Fibroblast of lung (primary cell): ENCODE data around the gene CHML. TPM values are rescaled to one million over a fixed set of nuclear protein-coding genes. Genes with fewer than 3 reads are reported as not detected.

Experiments
- DNase-seq, 2 donors: peaks; one replicate each; pipeline versions ENCODE4 v3.0.0 to v3.0.0-alpha.2; 2010; ENCODE audit warnings: low read depth in 2 of 2
- H2AFZ ChIP-seq: 2 replicates; pipeline ENCODE4 v1.5.1; 2012; ENCODE audit warnings: low read length, control low read depth, inconsistent platforms
- H3K27ac ChIP-seq: 2 replicates; pipeline ENCODE4 v1.5.1; 2011; ENCODE audit warnings: low read length, control low read depth; ENCODE audit not compliant: insufficient read depth
- H3K27me3 ChIP-seq: 2 replicates; pipeline ENCODE4 v1.5.1; 2011; ENCODE audit warnings: mild to moderate bottlenecking, low read length; ENCODE audit not compliant: control insufficient read depth, insufficient read depth
- H3K36me3 ChIP-seq: 2 replicates; pipeline ENCODE4 v1.5.1; 2011; ENCODE audit warnings: low read length; ENCODE audit not compliant: control insufficient read depth, insufficient read depth
- H3K4me1 ChIP-seq: 2 replicates; pipeline ENCODE4 v1.5.1; 2011; ENCODE audit warnings: low read length; ENCODE audit not compliant: control insufficient read depth, insufficient read depth; ENCODE audit errors: extremely low read depth
- H3K4me2 ChIP-seq: 2 replicates; pipeline ENCODE4 v1.5.1; 2011; ENCODE audit warnings: low read length, control low read depth; ENCODE audit not compliant: insufficient read depth; ENCODE audit errors: extremely low read depth
- H3K4me3 ChIP-seq, 4 experiments: fragments of 200-600 bp in 1 of 4; sonication (generic) in 1 of 4; replicated peaks in 1 of 4; 2 replicates each; pipeline ENCODE4 v1.5.1; 2011 to 2016; ENCODE audit warnings: low read length in 4 of 4, low read depth in 3 of 4, mild to moderate bottlenecking in 3 of 4, control low read depth in 2 of 4, inconsistent platforms in 1 of 4, mixed read lengths in 1 of 4; ENCODE audit not compliant: insufficient read depth in 1 of 4; ENCODE audit errors: control extremely low read depth in 1 of 4
- H3K79me2 ChIP-seq: 2 replicates; pipeline ENCODE4 v1.5.1; 2012; ENCODE audit warnings: mild to moderate bottlenecking, low read length, inconsistent platforms; ENCODE audit not compliant: control insufficient read depth, insufficient read depth
- H3K9ac ChIP-seq: 2 replicates; pipeline ENCODE4 v1.5.1; 2011; ENCODE audit warnings: mild to moderate bottlenecking, low read length, control low read depth; ENCODE audit not compliant: insufficient read depth
- H3K9me3 ChIP-seq: 2 replicates; pipeline ENCODE4 v1.5.1; 2012; ENCODE audit warnings: low read depth, low read length; ENCODE audit not compliant: control insufficient read depth, insufficient read depth
- H4K20me1 ChIP-seq: 2 replicates; pipeline ENCODE4 v1.5.1; 2011; ENCODE audit warnings: low read length; ENCODE audit not compliant: control insufficient read depth, insufficient read depth; ENCODE audit errors: extremely low read depth
- EZH2 ChIP-seq: IDR thresholded peaks from 2 replicates; pipeline ENCODE4 v1.5.1; 2012; ENCODE audit warnings: low read length, control low read depth, mild to moderate bottlenecking; ENCODE audit errors: missing control alignments
- polyA plus RNA-seq, 2 donors: library from polyadenylated mRNA; depleted of rRNA in 1 of 2; stranded (reverse) in 1 of 2; unstranded in 1 of 2; fragments of >200 nt; gene quantifications; 2 replicates each; pipeline ENCODE4 v1.2.1, GENCODE V29; 2011 to 2012; ENCODE audit warnings: missing spikeins in 1 of 2
- total RNA-seq: library from RNA; depleted of rRNA; stranded (reverse); fragments of >200 nt; gene quantifications from 2 replicates; pipeline ENCODE4 v1.2.1, GENCODE V29; 2014
- TF ChIP-seq, protein P1 (sequence below), 2 donors: IDR thresholded peaks in 1 of 2; conservative IDR thresholded peaks in 1 of 2; 1 replicate in 1 of 2; 2 replicates in 1 of 2; pipeline ENCODE4 v1.5.1; 2011 to 2012; ENCODE audit warnings: low read length in 2 of 2, control low read depth in 1 of 2, inconsistent platforms in 1 of 2, low read depth in 1 of 2, mild to moderate bottlenecking in 1 of 2

Gene CHML
- total and polyA plus RNA-seq, 2 donors (not counting 1 experiment from before 2014, with no cell fraction given): 11.4 to 16.1 TPM

DNA sequence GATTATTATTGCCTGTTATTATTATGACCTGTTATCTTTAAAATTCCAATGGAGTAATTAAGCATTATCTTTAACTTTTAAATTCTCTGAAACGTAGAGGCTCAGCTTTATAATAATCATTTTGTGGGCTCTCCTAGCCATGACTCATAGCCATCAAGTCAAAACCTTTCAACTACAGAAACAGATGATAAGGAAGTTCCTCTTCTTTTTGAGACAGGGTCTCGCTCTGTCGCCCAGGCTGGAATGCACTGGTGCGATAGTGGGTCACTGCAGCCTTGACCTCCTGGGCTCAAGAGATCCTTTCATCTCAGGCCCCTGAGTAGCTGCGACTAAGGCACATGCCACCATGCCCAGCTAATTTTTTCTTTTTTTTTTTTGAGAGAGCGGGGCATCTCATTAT lies 43.5 kb downstream of the CHML start:
- Histone ChIP-seq H3K9ac (no peak overlapping the region), H3K27me3 (no peaks in the 10 kb centered on the region), H4K20me1 (no peaks in the 10 kb centered on the region), H3K4me2 (no peak overlapping the region), H2AFZ (no peak overlapping the region), H3K4me1 (peaks cover 4% of the 10 kb centered on the region), H3K36me3 (no peaks in the 10 kb centered on the region), H3K9me3 (no peaks in the 10 kb centered on the region), H3K4me3 (no peak overlapping the region), H3K27ac (no peak overlapping the region), H3K79me2 (no peaks in the 10 kb centered on the region)
- no peak for DNase-seq
- TF ChIP-seq EZH2: no peak
- TF ChIP-seq, protein P1, sequence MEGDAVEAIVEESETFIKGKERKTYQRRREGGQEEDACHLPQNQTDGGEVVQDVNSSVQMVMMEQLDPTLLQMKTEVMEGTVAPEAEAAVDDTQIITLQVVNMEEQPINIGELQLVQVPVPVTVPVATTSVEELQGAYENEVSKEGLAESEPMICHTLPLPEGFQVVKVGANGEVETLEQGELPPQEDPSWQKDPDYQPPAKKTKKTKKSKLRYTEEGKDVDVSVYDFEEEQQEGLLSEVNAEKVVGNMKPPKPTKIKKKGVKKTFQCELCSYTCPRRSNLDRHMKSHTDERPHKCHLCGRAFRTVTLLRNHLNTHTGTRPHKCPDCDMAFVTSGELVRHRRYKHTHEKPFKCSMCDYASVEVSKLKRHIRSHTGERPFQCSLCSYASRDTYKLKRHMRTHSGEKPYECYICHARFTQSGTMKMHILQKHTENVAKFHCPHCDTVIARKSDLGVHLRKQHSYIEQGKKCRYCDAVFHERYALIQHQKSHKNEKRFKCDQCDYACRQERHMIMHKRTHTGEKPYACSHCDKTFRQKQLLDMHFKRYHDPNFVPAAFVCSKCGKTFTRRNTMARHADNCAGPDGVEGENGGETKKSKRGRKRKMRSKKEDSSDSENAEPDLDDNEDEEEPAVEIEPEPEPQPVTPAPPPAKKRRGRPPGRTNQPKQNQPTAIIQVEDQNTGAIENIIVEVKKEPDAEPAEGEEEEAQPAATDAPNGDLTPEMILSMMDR (conservative IDR thresholded peaks at IDR 0.05 in 1 of 2, IDR thresholded peaks at IDR 0.05 in 1 of 2; ENCODE audit: low read depth in 1 of 2, low read length in 2 of 2): no peak

DNA sequence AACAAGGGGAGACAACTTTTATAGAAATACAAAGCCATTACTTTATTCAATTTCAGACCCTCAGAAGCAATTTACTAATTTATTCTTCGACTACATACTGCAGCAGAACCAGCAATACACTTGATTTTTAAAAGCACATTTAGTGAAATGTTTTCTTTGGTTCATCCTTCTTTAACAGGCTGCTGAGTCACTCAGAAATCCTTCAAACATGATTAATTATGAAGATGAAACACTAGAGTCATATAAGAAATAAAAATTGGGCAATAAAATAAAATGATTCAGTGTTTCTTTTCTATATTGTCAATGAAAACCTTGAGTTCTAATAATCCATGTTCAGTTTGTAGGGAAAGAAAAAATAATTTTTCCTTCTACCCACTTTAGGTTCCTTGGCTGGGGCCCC lies 47.0 kb downstream of the CHML start:
- Histone ChIP-seq H4K20me1 (no peaks in the 10 kb centered on the region), H3K79me2 (no peaks in the 10 kb centered on the region), H3K36me3 (no peaks in the 10 kb centered on the region), H3K27ac (no peak overlapping the region), H2AFZ (no peak overlapping the region), H3K9ac (no peak overlapping the region), H3K27me3 (no peaks in the 10 kb centered on the region), H3K9me3 (no peaks in the 10 kb centered on the region), H3K4me2 (no peak overlapping the region), H3K4me3 (no peak overlapping the region), H3K4me1 (peaks cover 4% of the 10 kb centered on the region)
- peak; percentile 27 to 42 for DNase-seq
- no peak for TF ChIP-seq EZH2
- TF ChIP-seq, protein P1 (conservative IDR thresholded peaks at IDR 0.05 in 1 of 2, IDR thresholded peaks at IDR 0.05 in 1 of 2; ENCODE audit: low read depth in 1 of 2, low read length in 2 of 2): no peak

DNA sequence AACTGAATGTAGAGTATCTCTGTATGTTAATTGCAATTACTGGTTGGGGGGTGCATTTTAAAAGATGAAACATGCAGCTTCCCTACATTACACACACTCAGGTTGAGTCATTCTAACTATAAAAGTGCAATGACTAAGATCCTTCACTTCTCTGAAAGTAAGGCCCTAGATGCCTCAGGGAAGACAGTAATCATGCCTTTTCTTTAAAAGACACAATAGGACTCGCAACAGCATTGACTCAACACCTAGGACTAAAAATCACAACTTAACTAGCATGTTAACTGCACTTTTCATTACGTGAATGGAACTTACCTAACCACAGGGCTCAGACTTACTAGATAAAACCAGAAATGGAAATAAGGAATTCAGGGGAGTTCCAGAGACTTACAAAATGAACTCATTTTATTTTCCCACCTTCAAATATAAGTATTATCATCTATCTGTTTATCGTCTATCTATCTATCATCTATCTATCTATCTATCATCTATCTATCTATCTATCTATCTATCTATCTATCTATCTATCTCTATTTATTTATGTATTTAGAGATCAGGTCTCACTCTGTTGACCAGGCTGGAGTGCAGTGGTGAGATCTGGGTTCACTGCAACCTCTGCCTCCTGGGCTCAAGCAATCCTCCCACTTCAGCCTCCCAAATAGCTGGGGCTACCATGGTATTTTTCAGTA lies 47.8 kb downstream of the CHML start:
- no peak overlapping the region for H3K4me3 ChIP-seq
- H3K36me3 ChIP-seq: no peaks in the 10 kb centered on the region
- no peak overlapping the region for H2AFZ ChIP-seq
- peaks cover 4% of the 10 kb centered on the region for H3K4me1 ChIP-seq
- H3K27ac ChIP-seq: no peak overlapping the region
- no peaks in the 10 kb centered on the region for H3K9me3 ChIP-seq
- no peaks in the 10 kb centered on the region for H4K20me1 ChIP-seq
- no peaks in the 10 kb centered on the region for H3K79me2 ChIP-seq
- H3K27me3 ChIP-seq: no peaks in the 10 kb centered on the region
- H3K9ac ChIP-seq: no peak overlapping the region
- TF ChIP-seq, protein P1 (conservative IDR thresholded peaks at IDR 0.05 in 1 of 2, IDR thresholded peaks at IDR 0.05 in 1 of 2; ENCODE audit: low read depth in 1 of 2, low read length in 2 of 2): no peak
- TF ChIP-seq EZH2: no peak
- no peak overlapping the region for H3K4me2 ChIP-seq
- DNase-seq: peak in 1 of 2 donors; percentile 80
